Upper lobe of left lung (tissue), 6 donors: Measurements from ENCODE around the gene PKIB. TPM values are rescaled to one million over a fixed set of nuclear protein-coding genes. Genes with fewer than 3 reads are reported as not detected.

Experiments
- ATAC-seq, 2 donors: fragments of 200-7000 bp; cut with Tn5 transposase; one replicate each; pipeline ENCODE4 v1.9.1; 2022; ENCODE audit warnings: mild to moderate bottlenecking in 2 of 2, moderate library complexity in 2 of 2; ENCODE audit not compliant: low FRiP score in 2 of 2
- DNase-seq, 2 donors: peaks; one replicate each; pipeline ENCODE4 v3.0.0-alpha.2; 2019 to 2020
- H3K27ac ChIP-seq, 4 donors: fragments of 200-600 bp; sonication (generic); one replicate each; pipeline ENCODE4 v1.5.1; 2016 to 2019
- H3K27me3 ChIP-seq, 4 donors: fragments of 200-600 bp; sonication (generic); one replicate each; pipeline ENCODE4 v1.5.1; 2017 to 2019
- H3K36me3 ChIP-seq, 4 donors: fragments of 200-600 bp; sonication (generic); one replicate each; pipeline ENCODE4 v1.5.1; 2016 to 2019
- H3K4me1 ChIP-seq, 4 donors: fragments of 200-600 bp; sonication (generic); one replicate each; pipeline ENCODE4 v1.5.1; 2018 to 2019
- H3K4me3 ChIP-seq, 4 donors: fragments of 200-600 bp; sonication (generic); one replicate each; pipeline ENCODE4 v1.5.1; 2017 to 2019; ENCODE audit warnings: mild to moderate bottlenecking in 2 of 4, moderate library complexity in 1 of 4
- H3K9me3 ChIP-seq, 4 donors: fragments of 200-600 bp; sonication (generic); one replicate each; pipeline ENCODE4 v1.5.1; 2018 to 2019
- EP300 ChIP-seq, 4 donors: sonication (generic); formaldehyde crosslinking; IDR thresholded peaks; one replicate each; pipeline ENCODE4 v1.5.1; 2017; ENCODE audit warnings: antibody characterized with exemption in 4 of 4, control low read depth in 2 of 4
- POLR2A ChIP-seq, 4 donors: fragments of 450-650 bp; IDR thresholded peaks; one replicate each; pipeline ENCODE4 v1.5.1; 2016 to 2017; ENCODE audit warnings: antibody characterized with exemption in 4 of 4, mild to moderate bottlenecking in 2 of 4
- POLR2AphosphoS5 ChIP-seq, 2 donors: sonication (generic); formaldehyde crosslinking; IDR thresholded peaks; one replicate each; pipeline ENCODE4 v1.5.1; 2017; ENCODE audit warnings: antibody characterized with exemption in 2 of 2
- WGBS, 2 donors: methylation state at CpG; one replicate each; pipeline ENCODE4 v1.1.5; 2017 to 2018; 5-methylcytosine and 5-hydroxymethylcytosine counted together
- total RNA-seq, 6 donors: library from RNA; depleted of rRNA in 4 of 6; stranded (reverse); fragments of >200 nt in 4 of 6; gene quantifications; one replicate each; pipeline versions ENCODE4 v1.1.0 to v1.2.1, GENCODE V29; 2016 to 2021
- TF ChIP-seq, protein P1 (sequence below), 6 experiments: fragments of 450-650 bp in 4 of 6; fragments of 200-600 bp in 2 of 6; sonication (generic) in 2 of 6; IDR thresholded peaks; one replicate each; pipeline ENCODE4 v1.5.1; 2016 to 2019; ENCODE audit warnings: antibody characterized with exemption in 6 of 6
- donor health status: DM: no; HTN: no; CAD: no; lungs with moderate emphysema.
- donor health status: DM: no; HTN: yes; CAD: no; lungs with severe emphysema.

Gene PKIB
- total RNA-seq, 6 donors from 2014 or later: 1.0 to 16.1 (median 3.5) TPM; not detected in 1

DNA sequence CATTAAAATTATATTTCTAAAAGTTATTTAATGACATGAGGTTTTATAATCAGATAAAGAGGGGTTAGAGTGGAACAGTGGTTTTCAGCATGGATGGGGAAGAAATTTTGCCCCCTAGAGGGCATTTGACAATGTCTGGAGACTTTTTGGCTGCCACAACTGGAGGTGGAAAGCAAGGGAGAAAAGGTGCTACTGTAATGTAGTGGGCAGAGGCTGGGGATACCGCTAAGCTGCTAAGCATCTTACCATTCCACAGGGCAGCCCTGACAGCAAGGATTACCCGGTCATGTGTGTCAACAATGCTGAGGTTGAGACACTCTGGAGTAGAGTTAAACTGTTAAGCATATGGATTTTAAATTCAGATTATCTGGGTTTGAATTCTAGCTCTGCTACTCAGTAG, 116.4 kb downstream of the PKIB start:
- Histone ChIP-seq H3K36me3 (no peaks in the 10 kb centered on the region), H3K27me3 (no peaks in the 10 kb centered on the region), H3K4me1 (no peaks in the 10 kb centered on the region), H3K9me3 (no peaks in the 10 kb centered on the region), H3K4me3 (no peak overlapping the region), H3K27ac (no peak overlapping the region)
- no peak for TF ChIP-seq POLR2AphosphoS5 (IDR thresholded peaks at IDR 0.05)
- TF ChIP-seq, protein P1, sequence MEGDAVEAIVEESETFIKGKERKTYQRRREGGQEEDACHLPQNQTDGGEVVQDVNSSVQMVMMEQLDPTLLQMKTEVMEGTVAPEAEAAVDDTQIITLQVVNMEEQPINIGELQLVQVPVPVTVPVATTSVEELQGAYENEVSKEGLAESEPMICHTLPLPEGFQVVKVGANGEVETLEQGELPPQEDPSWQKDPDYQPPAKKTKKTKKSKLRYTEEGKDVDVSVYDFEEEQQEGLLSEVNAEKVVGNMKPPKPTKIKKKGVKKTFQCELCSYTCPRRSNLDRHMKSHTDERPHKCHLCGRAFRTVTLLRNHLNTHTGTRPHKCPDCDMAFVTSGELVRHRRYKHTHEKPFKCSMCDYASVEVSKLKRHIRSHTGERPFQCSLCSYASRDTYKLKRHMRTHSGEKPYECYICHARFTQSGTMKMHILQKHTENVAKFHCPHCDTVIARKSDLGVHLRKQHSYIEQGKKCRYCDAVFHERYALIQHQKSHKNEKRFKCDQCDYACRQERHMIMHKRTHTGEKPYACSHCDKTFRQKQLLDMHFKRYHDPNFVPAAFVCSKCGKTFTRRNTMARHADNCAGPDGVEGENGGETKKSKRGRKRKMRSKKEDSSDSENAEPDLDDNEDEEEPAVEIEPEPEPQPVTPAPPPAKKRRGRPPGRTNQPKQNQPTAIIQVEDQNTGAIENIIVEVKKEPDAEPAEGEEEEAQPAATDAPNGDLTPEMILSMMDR (IDR thresholded peaks at IDR 0.05): peak in 2 of 6 experiments; percentile 8 to 13
- WGBS, 2 donors: 38 to 48% methylated on average over 2 of the region's 2 CpGs
- DNase-seq: no peak
- ATAC-seq: no peak

DNA sequence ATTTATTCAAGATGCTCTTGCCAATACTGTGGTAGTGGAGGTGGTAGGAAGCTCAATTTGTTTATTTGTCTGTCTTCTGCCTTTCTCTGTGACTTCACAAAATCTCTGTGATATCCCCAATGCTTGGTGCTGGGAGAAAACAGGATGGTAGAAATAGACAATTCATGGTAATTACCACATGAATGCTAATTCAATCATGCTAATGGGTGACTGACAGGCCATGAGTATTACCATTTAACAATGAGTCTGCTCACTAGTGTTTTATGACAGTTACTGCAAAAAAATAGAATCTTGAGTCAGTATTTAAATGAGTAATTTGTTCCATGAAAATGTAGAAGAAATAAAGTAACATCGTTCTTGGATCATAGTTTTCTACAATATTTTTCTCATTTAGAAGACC, 117.0 kb downstream of the PKIB start:
- H3K27me3 ChIP-seq: no peaks in the 10 kb centered on the region
- ATAC-seq (no peak), DNase-seq (no peak)
- no peaks in the 10 kb centered on the region for H3K4me1 ChIP-seq
- H3K9me3 ChIP-seq: no peaks in the 10 kb centered on the region
- no peak overlapping the region for H3K27ac ChIP-seq
- WGBS, 2 donors: 79 to 89% methylated on average over 1 of the region's 1 CpG
- no peak overlapping the region for H3K4me3 ChIP-seq
- no peak for TF ChIP-seq POLR2A (IDR thresholded peaks at IDR 0.05)
- TF ChIP-seq, protein P1 (IDR thresholded peaks at IDR 0.05): no peak
- TF ChIP-seq POLR2AphosphoS5 (IDR thresholded peaks at IDR 0.05): no peak
- no peak for TF ChIP-seq EP300 (IDR thresholded peaks at IDR 0.05)
- no peaks in the 10 kb centered on the region for H3K36me3 ChIP-seq

DNA sequence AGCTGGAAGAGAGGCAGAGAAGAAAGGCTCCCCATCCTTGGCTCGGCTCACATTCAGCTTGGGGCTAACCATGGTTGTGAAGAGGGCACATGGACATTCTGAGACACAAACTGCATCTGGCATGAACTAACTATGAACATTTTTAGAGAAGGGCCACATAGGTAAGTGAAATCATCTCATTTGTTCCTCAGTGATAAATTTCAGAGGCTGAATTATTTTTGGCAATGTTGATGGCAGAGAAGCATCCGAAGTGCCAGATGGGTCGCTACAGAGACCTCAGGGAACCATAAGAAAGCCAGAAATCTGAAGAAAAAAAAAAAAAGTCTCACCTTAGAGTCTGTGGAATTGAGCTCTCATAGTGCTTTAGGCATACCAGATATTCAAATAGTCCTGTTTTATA, 120.1 kb downstream of the PKIB start:
- Histone ChIP-seq H3K4me1 (peaks cover 0 to 4% (median 0%) of the 10 kb centered on the region in 4 donors), H3K9me3 (no peaks in the 10 kb centered on the region), H3K4me3 (no peak overlapping the region), H3K27ac (no peak overlapping the region), H3K36me3 (no peaks in the 10 kb centered on the region), H3K27me3 (no peaks in the 10 kb centered on the region)
- ATAC-seq: no peak
- TF ChIP-seq, protein P1 (IDR thresholded peaks at IDR 0.05): no peak
- no peak for TF ChIP-seq POLR2A (IDR thresholded peaks at IDR 0.05)
- no peak for TF ChIP-seq POLR2AphosphoS5 (IDR thresholded peaks at IDR 0.05)
- TF ChIP-seq EP300 (IDR thresholded peaks at IDR 0.05): no peak
- DNase-seq: no peak
- 90 to 91% methylated on average over 3 of the region's 3 CpGs for WGBS, 2 donors

DNA sequence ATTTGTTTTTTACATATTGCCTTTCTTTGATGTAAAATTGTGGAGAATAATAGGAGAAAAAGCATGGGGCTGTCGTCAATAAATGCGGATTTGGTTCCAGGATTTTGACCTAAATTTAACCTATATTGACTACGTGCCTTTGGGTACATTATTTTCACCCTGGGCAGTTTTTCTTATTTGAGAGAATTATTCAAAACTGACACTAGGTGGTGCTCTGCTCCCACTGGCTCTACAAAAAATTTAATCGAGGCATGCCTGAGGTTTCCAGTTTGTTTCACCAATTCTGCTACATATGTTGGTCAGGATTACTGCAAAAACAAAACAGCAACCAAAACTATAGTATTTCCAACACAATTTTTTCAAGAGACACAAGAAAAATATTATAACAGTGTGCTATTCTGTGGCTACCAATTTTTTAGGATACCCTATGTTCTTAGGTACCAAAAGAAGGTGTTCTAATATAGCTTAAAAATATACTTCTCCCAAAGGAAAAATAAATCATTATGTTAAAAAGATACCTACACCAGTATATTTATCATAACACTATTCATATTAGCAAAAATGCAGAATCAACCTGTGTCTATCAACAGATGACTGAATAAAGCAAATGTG, 120.7 kb downstream of the PKIB start:
- no peaks in the 10 kb centered on the region for H3K36me3 ChIP-seq
- H3K4me1 ChIP-seq: peaks cover 0 to 4% (median 0%) of the 10 kb centered on the region in 4 donors
- TF ChIP-seq, protein P1 (IDR thresholded peaks at IDR 0.05): peak; percentile 49 to 76 (median 61)
- TF ChIP-seq POLR2AphosphoS5 (IDR thresholded peaks at IDR 0.05) (no peak), POLR2A (IDR thresholded peaks at IDR 0.05) (no peak), EP300 (IDR thresholded peaks at IDR 0.05) (no peak)
- DNase-seq (no peak), ATAC-seq (peak in 1 of 2 donors; percentile 68)
- H3K9me3 ChIP-seq: no peaks in the 10 kb centered on the region
- WGBS, 2 donors: 1 to 3% methylated on average over 4 of the region's 4 CpGs
- no peaks in the 10 kb centered on the region for H3K27me3 ChIP-seq
- H3K27ac ChIP-seq: no peak overlapping the region
- no peak overlapping the region for H3K4me3 ChIP-seq

DNA sequence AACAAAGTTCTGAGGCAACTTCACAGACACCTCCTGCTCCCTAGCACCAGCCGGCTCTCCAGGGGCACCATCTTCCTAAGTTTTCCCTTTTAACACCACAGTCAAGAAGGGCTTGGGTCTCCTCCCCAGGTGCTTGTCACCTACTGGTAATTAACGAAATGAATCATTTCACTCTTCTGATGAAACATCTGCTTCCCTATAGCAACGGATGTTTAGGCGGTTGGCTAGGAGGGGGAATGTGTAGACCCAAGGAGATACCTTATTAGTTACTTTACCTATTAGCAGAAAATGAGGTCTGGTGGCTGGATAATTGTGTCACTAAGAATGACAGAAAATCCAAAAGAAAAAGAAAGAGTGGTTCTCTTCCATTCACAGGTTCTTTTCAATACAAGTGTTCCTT, 123.1 kb downstream of the PKIB start:
- Histone ChIP-seq H3K27ac (no peak overlapping the region), H3K9me3 (no peaks in the 10 kb centered on the region), H3K36me3 (no peaks in the 10 kb centered on the region), H3K4me3 (no peak overlapping the region), H3K27me3 (no peaks in the 10 kb centered on the region), H3K4me1 (peaks cover 0 to 4% (median 0%) of the 10 kb centered on the region in 4 donors)
- 52 to 69% methylated on average over 4 of the region's 4 CpGs for WGBS, 2 donors
- no peak for TF ChIP-seq POLR2AphosphoS5 (IDR thresholded peaks at IDR 0.05)
- TF ChIP-seq EP300 (IDR thresholded peaks at IDR 0.05): no peak
- TF ChIP-seq POLR2A (IDR thresholded peaks at IDR 0.05): no peak
- TF ChIP-seq, protein P1 (IDR thresholded peaks at IDR 0.05): no peak
- DNase-seq (no peak), ATAC-seq (no peak)
